A549 (cell line): ENCODE data around the gene TEX2. TPM values are rescaled to one million over a fixed set of nuclear protein-coding genes. Genes with fewer than 3 reads are reported as not detected.

Experiments used
- ATAC-seq, 2 experiments: fragments of 200-7000 bp in 1 of 2; fragments of >200 bp in 1 of 2; cut with Nextera tagmentation in 1 of 2; cut with Tn5 transposase in 1 of 2; 3 replicates each; pipeline versions ENCODE4 v1.8.0 to v1.9.1; 2018 to 2020; ENCODE audit warnings: mild to moderate bottlenecking in 1 of 2, moderate library complexity in 1 of 2
- CTCF ChIA-PET: fragments of 300-600 bp; sonication (Branson Sonifier 250); formaldehyde crosslinking; extraction: SDS; loops from one replicate; lab custom pipeline; 2021; ENCODE audit warnings: antibody characterized with exemption, inconsistent platforms; lab: Yijun Ruan, JAX
- POLR2A ChIA-PET: fragments of 350-600 bp; formaldehyde crosslinking; extraction: SDS; loops from one replicate; lab custom pipeline; 2021; ENCODE audit warnings: antibody characterized with exemption, inconsistent platforms; lab: Yijun Ruan, JAX
- DNase-seq, 2 experiments: peaks; one replicate each; pipeline versions ENCODE4 v3.0.0 to v3.0.0-alpha.2; 2011 to 2016; ENCODE audit warnings: low read depth in 1 of 2, low spot score in 1 of 2
- FAIRE-seq: peaks from 2 replicates; lab custom pipeline; 2011; peaks lifted over from hg19 to GRCh38; lab: Jason Lieb, UNC
- H3K27ac ChIP-seq, 2 experiments: fragments of >200 bp; sonication (Bioruptor Twin); formaldehyde crosslinking; 3 replicates each; pipeline ENCODE4 v1.5.1; 2016 to 2017
- H3K4me1 ChIP-seq: fragments of >200 bp; sonication (Bioruptor Twin); formaldehyde crosslinking; 3 replicates; pipeline ENCODE4 v1.6.1; 2016
- H3K4me2 ChIP-seq: fragments of >200 bp; sonication (Bioruptor Twin); formaldehyde crosslinking; 3 replicates; pipeline ENCODE4 v1.6.1; 2016
- H3K4me3 ChIP-seq: fragments of >200 bp; sonication (Bioruptor Twin); formaldehyde crosslinking; 3 replicates; pipeline ENCODE4 v1.5.1; 2016
- H3K9me3 ChIP-seq: fragments of >200 bp; sonication (Bioruptor Twin); formaldehyde crosslinking; 3 replicates; pipeline ENCODE4 v1.6.1; 2016
- CBX8 ChIP-seq: fragments of 200-600 bp; sonication (generic); IDR thresholded peaks from 2 replicates; pipeline ENCODE4 v1.6.1; 2016
- CEBPB ChIP-seq, 2 experiments: fragments of >200 bp in 1 of 2; sonication (Bioruptor Twin) in 1 of 2; formaldehyde crosslinking in 1 of 2; IDR thresholded peaks; 2 replicates each; pipeline ENCODE4 v1.6.1; 2012 to 2016
- CHD2 ChIP-seq: fragments of 150-350 bp; IDR thresholded peaks from 2 replicates; pipeline ENCODE4 v1.6.1; 2014; ENCODE audit warnings: low read length; ENCODE audit not compliant: partially characterized antibody
- FOSB ChIP-seq: fragments of 250-450 bp; sonication (Bioruptor Pico); IDR thresholded peaks from 2 replicates; pipeline ENCODE4 v1.5.0; 2020; ENCODE audit warnings: mild to moderate bottlenecking, moderate library complexity
- HEYL ChIP-seq: fragments of 250-450 bp; sonication (Bioruptor Pico); IDR thresholded peaks from 2 replicates; pipeline ENCODE4 v1.8.0; 2021; ENCODE audit warnings: mild to moderate bottlenecking, moderate library complexity
- JUNB ChIP-seq: fragments of >200 bp; sonication (Bioruptor Twin); formaldehyde crosslinking; IDR thresholded peaks from 2 replicates; pipeline ENCODE4 v1.6.1; 2016
- KDM1A ChIP-seq: fragments of 200-600 bp; sonication (generic); IDR thresholded peaks from 2 replicates; pipeline ENCODE4 v1.6.1; 2016; ENCODE audit warnings: low read depth, mild to moderate bottlenecking
- MYC ChIP-seq: IDR thresholded peaks from 2 replicates; pipeline ENCODE4 v1.6.1; 2012; ENCODE audit warnings: mild to moderate bottlenecking, inconsistent platforms, low read length, improper control_type of control experiment, borderline replicate concordance
- PHF8 ChIP-seq: fragments of 200-600 bp; sonication (generic); IDR thresholded peaks from 2 replicates; pipeline ENCODE4 v1.6.1; 2016; ENCODE audit warnings: low read depth, mild to moderate bottlenecking, antibody characterized with exemption, moderate library complexity, borderline replicate concordance
- POLR2A ChIP-seq: IDR thresholded peaks from 2 replicates; pipeline ENCODE4 v1.6.1; 2012; ENCODE audit warnings: mild to moderate bottlenecking, low read length
- RARB ChIP-seq: fragments of 250-450 bp; sonication (Bioruptor Pico); IDR thresholded peaks from 2 replicates; pipeline ENCODE4 v1.8.0; 2021; ENCODE audit warnings: mild to moderate bottlenecking, moderate library complexity
- RCOR1 ChIP-seq: fragments of 150-350 bp; IDR thresholded peaks from 2 replicates; pipeline ENCODE4 v1.6.1; 2014; ENCODE audit warnings: antibody characterized with exemption, low read length, low read depth
- RFX5 ChIP-seq: fragments of 450-650 bp; IDR thresholded peaks from 2 replicates; pipeline ENCODE4 v1.7.1; 2014; ENCODE audit warnings: antibody characterized with exemption, mild to moderate bottlenecking, moderate library complexity
- RNF2 ChIP-seq: fragments of 200-600 bp; sonication (generic); IDR thresholded peaks from 2 replicates; pipeline ENCODE4 v1.6.1; 2016; ENCODE audit warnings: low read depth, mild to moderate bottlenecking, antibody characterized with exemption, moderate library complexity, borderline replicate concordance
- SMC3 ChIP-seq: fragments of >200 bp; sonication (Bioruptor Twin); formaldehyde crosslinking; IDR thresholded peaks from 3 replicates; pipeline ENCODE4 v1.6.1; 2018; ENCODE audit warnings: inconsistent platforms
- TFCP2L1 ChIP-seq: fragments of 250-450 bp; sonication (Bioruptor Pico); IDR thresholded peaks from 2 replicates; pipeline ENCODE4 v1.5.0; 2021; ENCODE audit warnings: mild to moderate bottlenecking
- ZFP36 ChIP-seq: fragments of 450-650 bp; IDR thresholded peaks from 2 replicates; pipeline ENCODE4 v1.6.1; 2014; ENCODE audit warnings: borderline replicate concordance; ENCODE audit not compliant: partially characterized antibody
- WGBS: methylation state at CpG from one replicate; pipeline ENCODE4 v1.1.6; 2017; ENCODE audit errors: missing lambda C conversion rate; 5-methylcytosine and 5-hydroxymethylcytosine counted together
- polyA plus RNA-seq, 4 experiments: library from polyadenylated mRNA; depleted of rRNA in 3 of 4; stranded (reverse); fragments of >200 nt; fragmentation: RNase III in 1 of 4; extraction: RNeasy Plus Mini Kit Qiagen cat#74134 plus additional on column Dnase treatment in 1 of 4; gene quantifications; 2 replicates in 3 of 4; 3 replicates in 1 of 4; pipeline ENCODE4 v1.2.3, GENCODE V29; 2011 to 2017
- TF ChIP-seq, protein P1 (sequence below): fragments of 200-600 bp; sonication (generic); IDR thresholded peaks from 2 replicates; pipeline ENCODE4 v1.6.1; 2016; ENCODE audit warnings: antibody characterized with exemption, mild to moderate bottlenecking, moderate library complexity
- TF ChIP-seq, protein P2 (sequence below): fragments of 250-450 bp; sonication (Bioruptor Pico); IDR thresholded peaks from 2 replicates; pipeline ENCODE4 v1.5.0; 2021; ENCODE audit warnings: mild to moderate bottlenecking, moderate library complexity, borderline replicate concordance
- TF ChIP-seq, protein P3 (sequence below): fragments of 450-650 bp; IDR thresholded peaks from 2 replicates; pipeline ENCODE4 v1.6.1; 2014; ENCODE audit warnings: antibody characterized with exemption
- TF ChIP-seq, protein P4 (sequence below): IDR thresholded peaks from 2 replicates; pipeline ENCODE4 v1.6.1; 2012
- TF ChIP-seq, protein P5 (sequence below): fragments of 250-450 bp; sonication (Bioruptor Pico); IDR thresholded peaks from 2 replicates; pipeline ENCODE4 v1.5.0; 2020; ENCODE audit warnings: low read depth, mild to moderate bottlenecking, moderate library complexity

TEX2 gene
- polyA plus RNA-seq, 2 of the 4 experiments (the other 2 are of a cell fraction) = 9.3 to 16.2 TPM

DNA sequence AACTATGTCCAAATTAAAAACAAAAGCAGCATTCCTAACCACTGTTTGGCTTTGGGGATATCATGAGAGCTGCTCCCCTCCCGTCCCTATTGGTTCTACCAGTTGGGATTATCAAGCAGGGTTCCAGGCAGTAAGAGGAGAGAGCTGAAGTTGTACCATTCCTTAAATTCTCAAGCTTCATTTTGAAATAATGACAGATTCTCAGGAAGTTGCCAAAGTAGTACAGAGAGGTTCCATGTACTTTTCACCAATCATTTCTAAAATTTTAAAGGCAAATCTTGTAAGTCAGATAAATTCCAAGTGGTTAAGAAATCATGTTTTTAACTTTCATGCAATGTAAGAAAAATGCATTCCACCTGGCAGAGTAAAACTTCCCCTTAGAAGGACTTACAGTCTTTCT lies 36.9 kb downstream of the TEX2 start:
- Histone ChIP-seq H3K4me1 (peaks cover 10% of the 10 kb centered on the region; the same call in 2 of the 3 replicates), H3K9me3 (no peaks in the 10 kb centered on the region), H3K4me3 (no peak overlapping the region), H3K27ac (no peak overlapping the region), H3K4me2 (no peak overlapping the region)
- DNase-seq = no peak
- no peak for FAIRE-seq
- CTCF ChIA-PET = interaction anchor here (0.7 to 2.3 kb wide), 4 partner anchors 10 to 65 kb away, joined by 3 to 10 read pairs (median 3); no protein-coding TSS in a partner anchor
- ATAC-seq = no peak
- 79% methylated on average over 1 of the region's 1 CpG for WGBS
- POLR2A ChIA-PET = no interaction called here
- TF ChIP-seq HEYL (CRISPR knock-in tag) = no peak
- TF ChIP-seq, protein P1, sequence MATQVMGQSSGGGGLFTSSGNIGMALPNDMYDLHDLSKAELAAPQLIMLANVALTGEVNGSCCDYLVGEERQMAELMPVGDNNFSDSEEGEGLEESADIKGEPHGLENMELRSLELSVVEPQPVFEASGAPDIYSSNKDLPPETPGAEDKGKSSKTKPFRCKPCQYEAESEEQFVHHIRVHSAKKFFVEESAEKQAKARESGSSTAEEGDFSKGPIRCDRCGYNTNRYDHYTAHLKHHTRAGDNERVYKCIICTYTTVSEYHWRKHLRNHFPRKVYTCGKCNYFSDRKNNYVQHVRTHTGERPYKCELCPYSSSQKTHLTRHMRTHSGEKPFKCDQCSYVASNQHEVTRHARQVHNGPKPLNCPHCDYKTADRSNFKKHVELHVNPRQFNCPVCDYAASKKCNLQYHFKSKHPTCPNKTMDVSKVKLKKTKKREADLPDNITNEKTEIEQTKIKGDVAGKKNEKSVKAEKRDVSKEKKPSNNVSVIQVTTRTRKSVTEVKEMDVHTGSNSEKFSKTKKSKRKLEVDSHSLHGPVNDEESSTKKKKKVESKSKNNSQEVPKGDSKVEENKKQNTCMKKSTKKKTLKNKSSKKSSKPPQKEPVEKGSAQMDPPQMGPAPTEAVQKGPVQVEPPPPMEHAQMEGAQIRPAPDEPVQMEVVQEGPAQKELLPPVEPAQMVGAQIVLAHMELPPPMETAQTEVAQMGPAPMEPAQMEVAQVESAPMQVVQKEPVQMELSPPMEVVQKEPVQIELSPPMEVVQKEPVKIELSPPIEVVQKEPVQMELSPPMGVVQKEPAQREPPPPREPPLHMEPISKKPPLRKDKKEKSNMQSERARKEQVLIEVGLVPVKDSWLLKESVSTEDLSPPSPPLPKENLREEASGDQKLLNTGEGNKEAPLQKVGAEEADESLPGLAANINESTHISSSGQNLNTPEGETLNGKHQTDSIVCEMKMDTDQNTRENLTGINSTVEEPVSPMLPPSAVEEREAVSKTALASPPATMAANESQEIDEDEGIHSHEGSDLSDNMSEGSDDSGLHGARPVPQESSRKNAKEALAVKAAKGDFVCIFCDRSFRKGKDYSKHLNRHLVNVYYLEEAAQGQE = no peak
- TF ChIP-seq KDM1A = no peak
- TF ChIP-seq, protein P2, sequence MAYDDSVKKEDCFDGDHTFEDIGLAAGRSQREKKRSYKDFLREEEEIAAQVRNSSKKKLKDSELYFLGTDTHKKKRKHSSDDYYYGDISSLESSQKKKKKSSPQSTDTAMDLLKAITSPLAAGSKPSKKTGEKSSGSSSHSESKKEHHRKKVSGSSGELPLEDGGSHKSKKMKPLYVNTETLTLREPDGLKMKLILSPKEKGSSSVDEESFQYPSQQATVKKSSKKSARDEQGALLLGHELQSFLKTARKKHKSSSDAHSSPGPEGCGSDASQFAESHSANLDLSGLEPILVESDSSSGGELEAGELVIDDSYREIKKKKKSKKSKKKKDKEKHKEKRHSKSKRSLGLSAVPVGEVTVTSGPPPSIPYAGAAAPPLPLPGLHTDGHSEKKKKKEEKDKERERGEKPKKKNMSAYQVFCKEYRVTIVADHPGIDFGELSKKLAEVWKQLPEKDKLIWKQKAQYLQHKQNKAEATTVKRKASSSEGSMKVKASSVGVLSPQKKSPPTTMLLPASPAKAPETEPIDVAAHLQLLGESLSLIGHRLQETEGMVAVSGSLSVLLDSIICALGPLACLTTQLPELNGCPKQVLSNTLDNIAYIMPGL (CRISPR knock-in tag) = no peak
- TF ChIP-seq PHF8 = no peak
- TF ChIP-seq TFCP2L1 (CRISPR knock-in tag) = no peak
- no peak for TF ChIP-seq RFX5
- no peak for TF ChIP-seq SMC3
- TF ChIP-seq RCOR1 = no peak
- TF ChIP-seq RNF2 = no peak
- no peak for TF ChIP-seq JUNB
- no peak for TF ChIP-seq MYC
- TF ChIP-seq, protein P3, sequence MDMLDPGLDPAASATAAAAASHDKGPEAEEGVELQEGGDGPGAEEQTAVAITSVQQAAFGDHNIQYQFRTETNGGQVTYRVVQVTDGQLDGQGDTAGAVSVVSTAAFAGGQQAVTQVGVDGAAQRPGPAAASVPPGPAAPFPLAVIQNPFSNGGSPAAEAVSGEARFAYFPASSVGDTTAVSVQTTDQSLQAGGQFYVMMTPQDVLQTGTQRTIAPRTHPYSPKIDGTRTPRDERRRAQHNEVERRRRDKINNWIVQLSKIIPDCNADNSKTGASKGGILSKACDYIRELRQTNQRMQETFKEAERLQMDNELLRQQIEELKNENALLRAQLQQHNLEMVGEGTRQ = no peak
- TF ChIP-seq RARB (CRISPR knock-in tag) = no peak
- TF ChIP-seq CEBPB (IDR thresholded peaks at IDR 0.05) = no peak
- TF ChIP-seq CHD2 = no peak
- TF ChIP-seq, protein P4, sequence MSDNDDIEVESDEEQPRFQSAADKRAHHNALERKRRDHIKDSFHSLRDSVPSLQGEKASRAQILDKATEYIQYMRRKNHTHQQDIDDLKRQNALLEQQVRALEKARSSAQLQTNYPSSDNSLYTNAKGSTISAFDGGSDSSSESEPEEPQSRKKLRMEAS = no peak
- TF ChIP-seq ZFP36 = no peak
- TF ChIP-seq CBX8 = no peak

DNA sequence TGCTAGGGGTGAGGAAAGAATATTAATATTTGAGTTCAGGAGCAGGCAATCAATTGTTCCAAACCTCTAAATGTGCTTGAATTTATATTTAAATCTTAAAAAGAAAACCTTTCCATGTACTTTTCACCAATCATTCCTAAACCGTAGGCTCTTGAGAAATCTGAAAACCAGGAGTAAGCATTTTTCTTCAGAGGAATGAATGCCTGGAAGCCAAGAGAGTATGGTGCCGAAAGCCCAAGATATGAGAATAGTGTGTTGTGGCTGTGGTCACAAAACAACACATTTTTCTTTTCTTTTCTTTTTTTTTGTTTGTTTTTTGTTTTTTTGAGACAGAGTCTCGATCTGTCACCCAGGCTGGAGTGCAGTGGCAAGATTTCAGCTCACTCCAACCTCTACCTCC lies 37.6 kb downstream of the TEX2 start:
- TF ChIP-seq FOSB (CRISPR knock-in tag) (no peak), POLR2A (no peak)
- TF ChIP-seq, protein P5, sequence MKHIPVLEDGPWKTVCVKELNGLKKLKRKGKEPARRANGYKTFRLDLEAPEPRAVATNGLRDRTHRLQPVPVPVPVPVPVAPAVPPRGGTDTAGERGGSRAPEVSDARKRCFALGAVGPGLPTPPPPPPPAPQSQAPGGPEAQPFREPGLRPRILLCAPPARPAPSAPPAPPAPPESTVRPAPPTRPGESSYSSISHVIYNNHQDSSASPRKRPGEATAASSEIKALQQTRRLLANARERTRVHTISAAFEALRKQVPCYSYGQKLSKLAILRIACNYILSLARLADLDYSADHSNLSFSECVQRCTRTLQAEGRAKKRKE (CRISPR knock-in tag) = no peak
- TF ChIP-seq, protein P2 (CRISPR knock-in tag) = no peak
- 91% methylated on average over 3 of the region's 3 CpGs for WGBS
- H3K9me3 ChIP-seq = no peaks in the 10 kb centered on the region
- DNase-seq (no peak), FAIRE-seq (no peak), ATAC-seq (no peak)
- peaks cover 3% of the 10 kb centered on the region; the same call in 2 of the 3 replicates for H3K4me1 ChIP-seq
- no peak overlapping the region for H3K27ac ChIP-seq
- no peak overlapping the region for H3K4me3 ChIP-seq
- POLR2A ChIA-PET = no interaction called here
- H3K4me2 ChIP-seq = no peak overlapping the region
- CTCF ChIA-PET = interaction anchor here (0.7 to 1.2 kb wide), 4 partner anchors 10 to 66 kb away, joined by 3 read pairs; no protein-coding TSS in a partner anchor
